Amniotic epithelial cell (primary cell): ENCODE results near the gene GJA3.

Source experiments
- DNase-seq: peaks from one replicate; pipeline ENCODE4 v3.0.0-alpha.2; 2010; ENCODE audit warnings: low read depth

The GJA3 gene

GRCh38 chr13:20160306-20161274 is at the start of gene GJA3:
Gene GJA3, minus strand, starts transcription at chr13:20161052. Its CDS starts 17,764 bp downstream, at chr13:20143288.
- peak; percentile 29 for DNase-seq

GRCh38 chr13:20209948-20210347 is 49.1 kb upstream of the GJA3 start:
- no peak for DNase-seq

DNA sequence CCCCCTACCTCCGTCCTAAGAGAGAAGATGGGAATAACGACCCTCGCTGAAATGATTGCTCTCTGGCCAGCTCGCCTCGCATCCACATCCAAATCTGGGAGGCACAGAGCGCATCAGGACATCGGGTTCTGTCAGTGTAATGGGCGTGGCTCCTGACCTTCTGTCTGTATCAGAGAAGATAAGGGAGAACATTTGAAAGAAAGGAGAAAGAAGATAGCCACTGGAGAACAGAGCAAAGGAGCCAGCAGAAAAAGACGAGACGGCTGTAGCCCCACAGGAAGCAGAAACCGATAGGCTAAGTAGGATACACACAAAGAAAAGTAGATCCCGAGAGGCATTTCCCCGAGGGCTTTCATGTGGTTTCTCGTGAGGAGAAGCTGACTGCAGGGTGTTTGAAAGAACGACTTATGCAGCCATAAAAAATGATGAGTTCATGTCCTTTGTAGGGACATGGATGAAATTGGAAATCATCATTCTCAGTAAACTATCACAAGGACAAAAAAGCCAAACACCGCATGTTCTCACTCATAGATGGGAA is 45.9 kb upstream of the GJA3 start:
- DNase-seq = no peak

GRCh38 chr13:20206065-20206697 is 45.3 kb upstream of the GJA3 start:
- no peak for DNase-seq

GRCh38 chr13:20198781-20199180 is 37.9 kb upstream of the GJA3 start:
- peak; percentile 64 for DNase-seq

DNA sequence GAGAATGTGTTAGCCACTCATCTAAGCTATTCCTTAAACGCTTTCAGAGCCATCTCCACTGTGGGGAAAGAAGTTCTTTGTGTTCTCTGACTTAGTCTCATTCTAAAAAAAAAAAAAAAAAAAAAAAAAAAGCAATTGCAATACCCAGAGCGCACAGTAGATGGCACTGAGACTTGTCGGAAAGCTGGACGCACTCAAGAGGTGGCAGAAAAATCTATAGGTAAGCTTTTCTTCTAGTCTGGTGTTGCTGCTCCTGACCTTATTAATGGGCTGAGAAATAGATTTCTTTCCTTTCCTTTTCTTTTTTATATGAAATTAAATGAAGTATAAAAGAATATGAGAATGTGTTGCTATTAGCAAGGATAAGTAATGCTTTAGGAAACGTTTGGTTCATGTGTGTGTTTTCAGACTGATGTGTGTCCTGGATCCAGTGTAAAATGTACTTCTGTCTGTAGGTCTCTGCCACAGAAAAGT is 36.5 kb upstream of the GJA3 start:
- peak; percentile 50 for DNase-seq

- DNase-seq = no peak
Observed at GRCh38 chr13:20195801-20196200, 34.9 kb upstream of the GJA3 start.

DNA sequence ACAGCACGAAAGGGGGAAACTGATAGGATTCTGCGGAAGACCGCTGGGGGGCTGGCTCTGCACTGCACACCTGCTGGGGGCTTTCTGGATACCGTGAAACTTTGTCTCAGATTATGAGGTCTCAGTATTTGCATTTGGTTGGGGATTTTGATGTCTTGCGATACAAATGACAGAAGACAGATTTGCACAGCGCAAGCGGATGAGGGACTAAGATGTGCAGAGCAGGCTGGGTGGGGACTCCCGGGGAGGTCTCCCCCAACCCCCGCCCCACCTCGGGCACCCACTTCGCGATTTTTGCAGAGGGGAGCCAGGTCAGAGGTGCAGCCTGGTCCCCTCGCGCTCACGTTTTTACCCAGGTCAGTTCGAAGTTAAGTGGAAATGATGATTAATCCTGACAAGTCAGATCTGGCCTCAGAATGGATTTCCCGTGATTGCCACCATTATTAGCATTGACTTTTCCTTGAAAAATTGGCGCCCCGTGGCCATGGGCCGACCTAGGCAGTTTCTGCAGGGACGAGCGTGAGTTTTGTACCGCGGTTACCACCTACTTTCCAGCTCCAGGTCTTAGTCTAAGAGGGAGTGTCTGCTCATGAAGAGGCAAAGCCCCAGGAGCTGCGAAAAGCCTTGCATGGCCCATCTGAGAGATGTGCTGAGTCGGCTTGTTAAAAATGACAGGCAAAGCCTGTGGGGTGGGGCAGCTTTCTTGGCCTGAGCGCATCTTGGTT is 33.2 kb upstream of the GJA3 start:
- no peak for DNase-seq

DNA sequence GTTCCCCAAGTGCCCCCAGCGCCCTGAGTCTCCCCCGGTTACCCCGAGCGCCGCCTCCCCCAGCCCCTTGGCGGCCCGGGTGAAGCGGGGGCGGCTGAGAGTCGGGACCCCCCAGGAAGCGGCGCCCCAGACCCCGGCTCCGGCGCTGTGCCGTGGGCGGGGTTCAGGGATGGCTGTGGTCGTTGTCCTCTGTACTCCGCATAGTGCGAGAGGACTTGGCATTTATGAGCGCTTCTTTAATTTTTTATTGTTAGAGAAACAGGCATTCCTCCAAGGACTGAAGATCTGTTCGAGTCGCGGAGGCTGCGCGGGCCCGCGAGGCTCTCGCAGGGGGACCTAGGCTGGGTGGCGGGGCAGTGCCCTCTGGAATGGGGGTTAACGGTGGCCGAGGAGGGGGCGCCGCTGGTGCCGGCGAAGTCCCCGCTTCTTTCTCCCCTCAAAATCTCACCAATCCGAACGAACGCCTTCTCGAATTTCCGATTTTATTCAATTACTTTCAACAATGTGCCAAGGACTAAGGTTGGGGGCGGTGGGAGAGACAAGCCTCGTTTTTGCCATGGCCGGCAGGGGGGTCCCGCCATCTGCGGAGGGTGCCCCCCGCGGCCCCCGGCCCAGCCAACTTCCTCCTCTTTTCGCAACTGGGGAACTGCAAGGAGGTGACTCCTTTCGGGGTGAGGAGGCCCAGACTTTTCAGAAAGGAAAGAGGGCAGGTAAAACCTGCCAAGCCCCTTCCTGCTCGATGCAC is 32.5 kb upstream of the GJA3 start:
- no peak for DNase-seq

GRCh38 chr13:20192836-20193161 is 31.9 kb upstream of the GJA3 start, which contains the start of gene GJB2:
Gene GJB2, minus strand, starts transcription at chr13:20192938. Its CDS starts 3,357 bp downstream, at chr13:20189581.
- DNase-seq = no peak

DNA sequence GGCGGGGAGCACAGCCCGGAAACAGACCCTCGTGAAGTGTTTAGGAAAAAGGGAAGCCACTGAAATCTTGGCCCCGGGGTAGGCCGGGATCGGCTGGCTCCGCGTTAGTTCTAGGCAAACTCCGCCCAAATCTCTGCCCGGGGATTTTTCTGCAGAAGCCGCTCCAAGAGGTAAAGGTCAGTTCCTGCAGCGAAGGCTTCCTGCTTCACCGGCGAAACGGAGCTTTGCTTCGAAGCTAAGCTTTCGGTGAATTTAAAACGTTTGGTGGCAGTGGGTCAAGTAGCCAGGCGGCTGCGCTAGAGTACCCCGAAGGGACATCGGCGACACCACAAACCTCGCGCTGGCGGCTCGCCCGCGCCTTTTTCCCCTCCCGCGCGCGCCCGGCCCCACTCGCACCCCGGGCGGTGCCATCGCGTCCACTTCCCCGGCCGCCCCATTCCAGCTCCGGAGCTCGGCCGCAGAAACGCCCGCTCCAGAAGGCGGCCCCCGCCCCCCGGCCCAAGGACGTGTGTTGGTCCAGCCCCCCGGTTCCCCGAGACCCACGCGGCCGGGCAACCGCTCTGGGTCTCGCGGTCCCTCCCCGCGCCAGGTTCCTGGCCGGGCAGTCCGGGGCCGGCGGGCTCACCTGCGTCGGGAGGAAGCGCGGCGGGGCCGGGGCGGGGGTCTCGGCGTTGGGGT is 31.4 kb upstream of the GJA3 start:
- DNase-seq = peak; percentile 16

- DNase-seq = peak; percentile 29
Observed at GRCh38 chr13:20191311-20192157, 30.7 kb upstream of the GJA3 start.

GRCh38 chr13:20190481-20191310 is 29.8 kb upstream of the GJA3 start:
- DNase-seq = peak; percentile 96

GRCh38 chr13:20190076-20190475 is 29.2 kb upstream of the GJA3 start:
- DNase-seq = no peak

DNA sequence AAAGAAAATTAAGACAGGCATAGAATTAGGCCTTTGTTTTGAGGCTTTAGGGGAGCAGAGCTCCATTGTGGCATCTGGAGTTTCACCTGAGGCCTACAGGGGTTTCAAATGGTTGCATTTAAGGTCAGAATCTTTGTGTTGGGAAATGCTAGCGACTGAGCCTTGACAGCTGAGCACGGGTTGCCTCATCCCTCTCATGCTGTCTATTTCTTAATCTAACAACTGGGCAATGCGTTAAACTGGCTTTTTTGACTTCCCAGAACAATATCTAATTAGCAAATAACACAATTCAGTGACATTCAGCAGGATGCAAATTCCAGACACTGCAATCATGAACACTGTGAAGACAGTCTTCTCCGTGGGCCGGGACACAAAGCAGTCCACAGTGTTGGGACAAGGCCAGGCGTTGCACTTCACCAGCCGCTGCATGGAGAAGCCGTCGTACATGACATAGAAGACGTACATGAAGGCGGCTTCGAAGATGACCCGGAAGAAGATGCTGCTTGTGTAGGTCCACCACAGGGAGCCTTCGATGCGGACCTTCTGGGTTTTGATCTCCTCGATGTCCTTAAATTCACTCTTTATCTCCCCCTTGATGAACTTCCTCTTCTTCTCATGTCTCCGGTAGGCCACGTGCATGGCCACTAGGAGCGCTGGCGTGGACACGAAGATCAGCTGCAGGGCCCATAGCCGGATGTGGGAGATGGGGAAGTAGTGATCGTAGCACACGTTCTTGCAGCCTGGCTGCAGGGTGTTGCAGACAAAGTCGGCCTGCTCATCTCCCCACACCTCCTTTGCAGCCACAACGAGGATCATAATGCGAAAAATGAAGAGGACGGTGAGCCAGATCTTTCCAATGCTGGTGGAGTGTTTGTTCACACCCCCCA is 28.1 kb upstream of the GJA3 start:
- no peak for DNase-seq

- no peak for DNase-seq
Observed at GRCh38 chr13:20186771-20187170, 25.9 kb upstream of the GJA3 start.

- no peak for DNase-seq
Observed at GRCh38 chr13:20185366-20186056, 24.7 kb upstream of the GJA3 start.
